HepG2 (cell line): ENCODE measurements around the gene RCBTB2. TPM values are rescaled to one million over a fixed set of nuclear protein-coding genes. Genes with fewer than 3 reads are reported as not detected.

Source experiments
- CENPT ChIP-seq: sonication (generic); formaldehyde crosslinking; IDR thresholded peaks from 2 replicates; pipeline ENCODE4 v1.8.0; 2022; ENCODE audit warnings: low read depth, mild to moderate bottlenecking, moderate library complexity, missing genetic modification reagents
- ERF ChIP-seq: IDR thresholded peaks from 2 replicates; pipeline ENCODE4 v1.6.1; 2018; ENCODE audit warnings: missing biosample characterization, missing genetic modification reagents
- HOXA9 ChIP-seq: sonication (generic); formaldehyde crosslinking; IDR thresholded peaks from 2 replicates; pipeline ENCODE4 v1.8.1; 2022; ENCODE audit warnings: missing genetic modification reagents, mild to moderate bottlenecking, moderate library complexity, borderline replicate concordance
- KAT8 ChIP-seq: IDR thresholded peaks from 2 replicates; pipeline ENCODE4 v1.6.1; 2016; ENCODE audit warnings: missing genetic modification reagents, missing compliant biosample characterization
- LBX2 ChIP-seq: sonication (generic); formaldehyde crosslinking; IDR thresholded peaks from 2 replicates; pipeline ENCODE4 v1.5.0; 2020; ENCODE audit warnings: missing genetic modification reagents, mild to moderate bottlenecking, borderline replicate concordance
- MEIS2 ChIP-seq: sonication (generic); formaldehyde crosslinking; IDR thresholded peaks from 2 replicates; pipeline ENCODE4 v1.9.0; 2021; ENCODE audit warnings: mild to moderate bottlenecking, missing genetic modification reagents
- MIXL1 ChIP-seq: IDR thresholded peaks from 2 replicates; pipeline ENCODE4 v1.6.1; 2016
- NONO ChIP-seq, 2 experiments: fragments of 450-650 bp in 1 of 2; sonication (generic) in 1 of 2; formaldehyde crosslinking in 1 of 2; IDR thresholded peaks in 1 of 2; conservative IDR thresholded peaks in 1 of 2; 2 replicates each; pipeline versions ENCODE4 v1.6.1 to v1.8.0; 2017 to 2022; ENCODE audit warnings: mild to moderate bottlenecking in 1 of 2, missing genetic modification reagents in 1 of 2, moderate library complexity in 1 of 2
- SNAPC4 ChIP-seq: sonication (generic); formaldehyde crosslinking; IDR thresholded peaks from 2 replicates; pipeline ENCODE4 v1.4.0; 2020; ENCODE audit warnings: mild to moderate bottlenecking, missing genetic modification reagents
- TARDBP ChIP-seq: sonication (generic); formaldehyde crosslinking; IDR thresholded peaks from 2 replicates; pipeline ENCODE4 v1.8.0; 2022; ENCODE audit warnings: mild to moderate bottlenecking, missing genetic modification reagents
- ZBTB21 ChIP-seq: sonication (generic); formaldehyde crosslinking; IDR thresholded peaks from 2 replicates; pipeline ENCODE4 v1.4.0; 2020; ENCODE audit warnings: missing genetic modification reagents
- ZFYVE20 ChIP-seq: sonication (generic); formaldehyde crosslinking; IDR thresholded peaks from 2 replicates; pipeline ENCODE4 v1.8.0; 2023; ENCODE audit warnings: low read depth, mild to moderate bottlenecking, moderate library complexity, missing genetic modification reagents, borderline replicate concordance
- ZNF136 ChIP-seq: sonication (generic); formaldehyde crosslinking; IDR thresholded peaks from 2 replicates; pipeline ENCODE4 v1.8.1; 2022; ENCODE audit warnings: low read depth, mild to moderate bottlenecking, moderate library complexity, missing genetic modification reagents
- ZNF317 ChIP-seq: sonication (generic); formaldehyde crosslinking; IDR thresholded peaks from 2 replicates; pipeline ENCODE4 v1.5.0; 2020; ENCODE audit warnings: mild to moderate bottlenecking, missing genetic modification reagents
- ZNF451 ChIP-seq: sonication (generic); formaldehyde crosslinking; IDR thresholded peaks from 2 replicates; pipeline ENCODE4 v1.5.0; 2020; ENCODE audit warnings: mild to moderate bottlenecking, missing genetic modification reagents
- ZNF746 ChIP-seq: sonication (generic); formaldehyde crosslinking; IDR thresholded peaks from 2 replicates; pipeline ENCODE4 v1.8.0; 2022; ENCODE audit warnings: mild to moderate bottlenecking, missing genetic modification reagents
- ZNF800 ChIP-seq: sonication (generic); formaldehyde crosslinking; IDR thresholded peaks from 2 replicates; pipeline ENCODE4 v1.4.0; 2020; ENCODE audit warnings: missing genetic modification reagents
- polyA plus RNA-seq, 8 experiments: library from polyadenylated mRNA; depleted of rRNA in 3 of 8; stranded (reverse) in 7 of 8; unstranded in 1 of 8; fragments of >200 nt; fragmentation: Illumina TruSeq in 4 of 8; extraction: Trizol in 4 of 8; gene quantifications; 2 replicates each; pipeline versions ENCODE4 v1.2.1 to v1.2.3, GENCODE V29; 2011 to 2016; ENCODE audit warnings: low read depth in 4 of 8, missing spikeins in 1 of 8, mixed read lengths in 1 of 8; ENCODE audit not compliant: insufficient read depth in 1 of 8
- total RNA-seq, 5 experiments: library from RNA; depleted of rRNA; stranded (reverse); fragments of >200 nt; fragmentation: Illumina TruSeq; extraction: Trizol; gene quantifications; 2 replicates each; pipeline ENCODE4 v1.2.3, GENCODE V29; 2016; ENCODE audit warnings: low read depth in 1 of 5

Gene RCBTB2
- total and polyA plus RNA-seq, 2 of the 13 experiments (the other 11 are each of a cell fraction or from before 2014, with no cell fraction given), result 1.9 to 2.7 TPM

- TF ChIP-seq SNAPC4 (CRISPR knock-in tag) (peak; percentile 38; the same call in 1 of the 2 replicates), NONO (IDR thresholded peaks at IDR 0.05) (no peak), NONO (CRISPR knock-in tag; conservative IDR thresholded peaks at IDR 0.05) (peak; percentile 87), LBX2 (peak; percentile 6; the same call in 1 of the 2 replicates), ZNF746 (CRISPR knock-in tag) (0 out of 2 replicates have a peak, but pooled peaks have one; percentile 42), ZBTB21 (CRISPR knock-in tag) (0 out of 2 replicates have a peak, but pooled peaks have one; percentile 37), ZFYVE20 (CRISPR knock-in tag) (peak; percentile 79; the same call in 1 of the 2 replicates), ERF (peak; percentile 80; the same call in 1 of the 2 replicates), MIXL1 (CRISPR knock-in tag) (0 out of 2 replicates have a peak, but pooled peaks have one; percentile 39), ZNF800 (CRISPR knock-in tag) (peak; percentile 70; the same call in 1 of the 2 replicates), TARDBP (CRISPR knock-in tag) (peak; percentile 83), MEIS2 (peak; percentile 86), KAT8 (CRISPR knock-in tag) (peak; percentile 68), CENPT (CRISPR knock-in tag) (no peak), ZNF136 (CRISPR knock-in tag) (0 out of 2 replicates have a peak, but pooled peaks have one; percentile 37), ZNF451 (CRISPR knock-in tag) (peak; percentile 80; the same call in 1 of the 2 replicates), HOXA9 (CRISPR knock-in tag) (peak; percentile 54; the same call in 1 of the 2 replicates), ZNF317 (CRISPR knock-in tag) (peak; percentile 74; the same call in 1 of the 2 replicates)
Measured at GRCh38 chr13:48532506-48533499, at the start of gene RCBTB2 (continued).
